Fibroblast of skin of left biceps (primary cell): Measurements from ENCODE around the gene GKN1.

Experiments
- DNase-seq, 2 experiments: peaks; one replicate each; pipeline ENCODE4 v3.0.0-alpha.2; 2013; ENCODE audit warnings: low read depth in 2 of 2

The GKN1 gene

DNA sequence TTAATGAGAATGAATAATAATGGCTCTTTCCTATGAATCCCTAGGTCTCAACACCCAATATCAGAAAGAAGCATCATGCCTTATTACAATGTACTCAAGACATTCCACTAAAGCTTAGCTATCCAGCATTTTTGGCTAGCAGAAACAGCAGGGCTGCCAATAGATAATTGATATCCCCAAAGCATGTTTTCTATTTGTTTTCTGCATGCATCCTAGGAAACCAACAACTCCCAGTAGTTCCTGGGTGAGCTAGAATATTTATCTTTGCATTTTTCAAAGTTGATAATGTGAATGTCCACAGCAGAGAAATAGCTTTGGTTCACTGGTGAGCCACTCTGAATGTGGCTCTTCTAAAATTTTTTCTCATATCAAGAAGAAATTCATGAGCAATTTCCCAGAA, 32.7 kb downstream of the GKN1 start:
- DNase-seq, result no peak

DNA sequence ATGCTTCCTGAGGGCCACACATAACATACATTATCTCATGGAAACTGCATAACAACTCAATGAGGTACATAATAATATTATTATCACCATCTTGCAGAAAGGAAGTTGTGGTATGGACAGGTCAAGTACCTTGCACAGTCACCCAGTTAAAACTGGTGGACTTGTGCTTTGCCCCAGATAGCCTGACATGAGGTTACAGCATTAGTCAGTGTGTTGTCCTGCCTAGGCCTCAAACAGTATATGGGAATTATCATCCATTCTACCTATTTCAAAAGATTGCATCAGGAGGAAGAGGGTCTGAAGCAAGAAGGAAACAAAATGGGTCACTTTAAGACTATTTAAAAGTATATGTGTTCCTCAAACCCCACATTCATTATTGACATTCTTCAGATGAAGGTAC, 33.2 kb downstream of the GKN1 start:
- no peak for DNase-seq

DNA sequence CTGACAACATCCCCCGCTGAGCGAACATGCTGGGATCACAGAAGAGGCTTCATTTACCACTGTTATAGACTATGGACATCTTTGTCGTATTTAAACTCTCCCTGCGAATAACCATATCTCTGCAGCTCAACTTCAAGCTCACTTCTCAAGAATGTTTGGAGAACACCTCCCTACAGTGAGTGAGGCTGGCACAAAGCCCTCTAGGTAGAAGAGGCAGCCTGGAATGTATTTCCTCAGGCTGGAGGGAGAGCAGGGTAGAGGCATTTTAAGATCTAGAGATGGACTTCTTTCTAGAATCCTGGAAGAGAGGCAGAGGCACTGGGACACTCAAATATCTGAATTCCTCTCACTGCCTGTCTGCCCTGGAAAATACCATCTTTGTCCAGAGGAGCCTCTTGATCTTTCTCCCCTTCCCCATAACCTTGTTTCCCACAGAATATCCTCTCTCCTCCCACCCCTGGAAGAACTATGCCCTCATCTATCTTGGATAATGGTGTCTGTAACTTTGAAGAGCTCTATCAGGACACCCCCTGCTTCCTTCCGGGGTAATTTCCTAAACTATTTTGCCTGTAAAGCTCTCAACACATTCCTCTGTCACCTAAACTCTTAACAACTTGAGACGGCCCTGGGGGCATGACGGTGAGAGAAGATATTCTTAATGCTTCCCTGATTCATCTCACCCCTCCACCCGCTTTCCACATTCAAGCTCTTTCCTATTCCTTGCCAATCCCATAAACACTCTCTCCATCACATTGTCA, 36.2 kb downstream of the GKN1 start:
- DNase-seq, result no peak

DNA sequence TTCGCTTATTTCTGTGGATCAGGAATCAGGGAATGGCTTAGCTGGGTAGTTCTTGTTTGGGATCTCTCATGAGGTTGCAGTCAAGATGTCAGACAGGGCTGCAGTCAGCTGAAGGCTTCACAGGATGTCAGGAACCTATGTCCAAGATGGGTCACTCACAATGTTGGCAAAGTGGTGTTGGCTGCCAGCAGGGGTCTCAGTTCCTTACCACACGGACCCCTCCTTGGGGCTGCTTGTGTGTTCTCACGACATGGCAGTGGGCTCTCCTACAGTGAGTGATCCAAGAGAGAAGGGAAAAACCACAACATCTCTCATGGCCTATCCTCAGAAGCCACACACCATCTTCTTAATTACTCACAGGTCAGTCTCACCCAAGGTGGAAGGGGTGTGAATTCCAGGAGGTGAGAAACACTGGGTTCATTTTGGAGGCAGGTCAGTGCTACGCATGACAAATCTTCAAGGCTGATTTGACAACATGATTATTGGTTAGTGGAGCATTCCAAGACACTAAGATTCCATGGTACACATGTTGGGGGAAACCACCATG, 37.2 kb downstream of the GKN1 start:
- no peak for DNase-seq

DNA sequence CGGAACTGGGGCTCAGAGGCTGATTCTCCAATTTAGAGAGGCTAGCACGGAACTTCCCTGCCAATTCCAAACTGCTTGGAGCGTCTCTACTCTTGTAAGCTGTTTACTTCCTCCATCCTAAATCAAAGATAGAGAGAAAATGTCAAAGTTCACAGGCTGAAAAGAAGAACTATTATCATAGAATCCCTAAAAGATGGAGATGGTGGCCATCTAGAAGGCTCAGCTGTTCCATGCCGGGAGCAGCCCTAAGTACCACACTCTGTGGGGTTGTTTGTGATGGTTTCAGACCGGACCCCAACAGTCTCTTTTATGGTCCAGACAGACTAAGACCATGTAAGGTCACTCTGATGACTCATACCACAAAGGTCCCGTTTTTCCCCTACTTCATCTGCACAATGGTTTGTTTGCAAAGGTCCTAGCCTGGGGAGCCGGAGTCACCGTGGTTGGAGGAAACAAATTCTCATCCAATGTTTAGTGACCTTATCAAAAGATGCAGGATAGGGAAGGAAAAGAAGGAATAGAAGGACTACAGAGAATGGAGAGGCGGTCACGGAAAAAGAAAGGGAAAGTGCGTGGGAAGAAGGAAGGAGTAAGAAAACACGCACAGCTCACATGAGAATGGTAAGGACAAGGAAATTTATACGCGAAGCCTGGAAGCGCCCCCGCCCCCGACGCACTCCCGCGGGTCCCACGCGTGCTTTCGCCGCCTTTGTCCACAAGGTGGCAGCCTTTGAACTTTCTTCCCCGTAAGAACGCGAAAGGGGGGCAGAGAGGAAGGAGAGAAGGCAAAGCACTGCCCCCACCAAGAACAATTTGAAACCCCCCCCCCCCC, 38.1 kb downstream of the GKN1 start:
- DNase-seq, result no peak

DNA sequence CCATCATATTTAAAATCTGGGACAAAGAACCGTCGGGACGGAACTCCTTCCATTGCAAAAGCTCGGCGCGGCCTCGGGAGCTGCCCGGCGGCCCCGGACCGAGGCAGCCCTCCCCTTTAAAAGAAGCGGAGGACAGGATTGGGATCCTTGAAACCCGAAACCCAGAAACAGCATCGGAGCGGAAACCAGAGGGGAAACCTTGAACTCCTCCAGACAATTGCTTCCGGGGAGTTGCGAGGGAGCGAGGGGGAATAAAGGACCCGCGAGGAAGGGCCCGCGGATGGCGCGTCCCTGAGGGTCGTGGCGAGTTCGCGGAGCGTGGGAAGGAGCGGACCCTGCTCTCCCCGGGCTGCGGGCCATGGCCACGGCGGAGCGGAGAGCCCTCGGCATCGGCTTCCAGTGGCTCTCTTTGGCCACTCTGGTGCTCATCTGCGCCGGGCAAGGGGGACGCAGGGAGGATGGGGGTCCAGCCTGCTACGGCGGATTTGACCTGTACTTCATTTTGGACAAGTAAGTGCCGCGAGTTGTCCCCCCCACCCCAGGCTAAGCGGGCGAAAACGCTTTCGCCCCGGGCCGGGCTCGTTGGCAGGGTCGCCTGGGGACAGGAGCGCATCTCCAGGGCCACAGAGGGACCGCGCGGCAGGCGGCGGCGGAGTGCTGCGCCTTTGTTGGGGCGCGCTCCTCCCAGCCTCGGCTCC, 38.9 kb downstream of the GKN1 start, which contains the start of gene ANTXR1:
TSS of gene ANTXR1 (plus strand) at position 38 of the 698 bp plus-strand sequence. CDS start at position 359, 321 bp downstream.
- DNase-seq, result peak; percentile 50 to 52

DNA sequence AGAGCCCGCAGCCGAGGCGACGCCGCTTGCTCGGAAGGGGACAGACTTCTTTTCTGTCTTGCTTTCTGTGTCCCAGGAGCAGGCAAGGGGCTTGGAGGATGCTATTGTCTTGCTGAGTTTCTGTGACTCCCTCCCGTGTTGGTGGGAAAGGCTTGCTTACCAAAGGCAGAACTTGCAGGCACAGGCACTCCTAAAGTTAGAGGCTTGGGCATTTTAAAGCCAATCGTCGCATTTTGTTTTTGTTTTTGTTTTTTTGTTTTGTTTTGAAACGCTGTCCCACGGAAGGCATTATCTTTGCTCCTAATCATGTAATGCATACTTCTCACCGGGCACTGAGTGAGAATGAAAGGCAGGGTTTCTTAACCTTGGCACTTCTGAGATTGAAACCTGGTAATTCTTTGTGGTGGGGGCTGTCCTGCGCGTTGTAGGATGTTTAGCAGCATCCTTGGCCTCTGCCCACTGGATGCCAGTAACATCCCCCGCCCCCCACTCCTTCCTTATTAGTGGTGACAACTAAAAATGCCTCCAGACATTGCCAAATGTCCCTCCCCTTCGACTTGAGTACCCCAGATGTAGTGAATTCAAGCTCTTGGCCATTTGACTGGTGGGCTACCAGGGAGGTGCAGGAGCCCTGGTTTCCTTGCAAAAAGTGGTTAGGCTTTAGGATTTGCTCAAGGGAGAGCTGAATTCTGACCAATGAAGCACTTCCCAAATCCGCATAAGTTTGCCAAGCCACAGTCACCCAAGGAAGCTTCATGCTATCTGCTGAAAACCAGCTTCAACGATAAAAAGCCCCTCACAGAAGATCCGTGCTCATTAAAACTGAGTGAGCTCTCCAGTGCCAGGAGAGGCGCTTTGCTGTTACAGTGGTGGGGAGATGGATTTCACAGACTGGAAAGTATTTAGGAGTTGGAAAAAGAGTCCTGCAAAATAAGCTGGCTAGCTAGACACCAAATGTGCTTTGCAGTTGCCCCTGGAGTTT, 39.7 kb downstream of the GKN1 start:
- DNase-seq, result no peak

DNA sequence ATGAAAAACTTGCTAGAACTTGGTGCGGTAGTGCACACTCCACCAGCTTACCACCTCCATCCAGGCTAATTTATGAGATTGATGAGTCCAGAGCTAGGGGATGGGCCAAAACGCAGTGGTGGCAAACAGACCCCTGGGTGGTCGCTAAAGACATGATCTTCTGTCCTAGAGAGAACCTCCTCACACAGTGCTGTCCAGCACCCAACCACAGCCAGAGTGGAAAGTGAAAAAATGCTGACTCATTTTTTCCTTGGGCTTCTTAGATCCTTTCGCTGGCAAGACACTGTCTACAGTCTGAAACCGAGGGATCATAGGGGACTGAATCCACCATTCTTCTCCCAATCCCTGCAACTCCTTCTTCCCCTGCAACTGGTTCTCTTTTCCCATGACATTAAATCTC, 42.6 kb downstream of the GKN1 start:
- no peak for DNase-seq

DNA sequence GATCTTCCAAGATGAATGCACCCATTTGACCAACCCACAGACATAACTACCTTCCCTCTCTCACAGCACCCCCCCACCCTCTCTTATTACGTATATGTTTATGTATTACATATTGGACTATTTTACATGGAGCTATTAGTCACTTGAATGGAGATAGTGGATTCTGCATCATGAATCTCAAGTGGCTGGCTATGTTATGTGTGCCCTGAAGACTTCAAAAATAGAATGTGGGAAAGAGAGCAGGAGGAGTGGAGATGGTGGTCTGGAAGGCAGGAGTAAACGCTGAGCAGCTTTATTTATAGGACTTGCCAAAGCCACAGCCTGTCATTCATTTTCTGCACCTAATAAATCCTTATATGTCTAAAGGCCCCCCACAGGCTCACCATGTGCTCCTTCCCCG, 43.4 kb downstream of the GKN1 start:
- no peak for DNase-seq

DNA sequence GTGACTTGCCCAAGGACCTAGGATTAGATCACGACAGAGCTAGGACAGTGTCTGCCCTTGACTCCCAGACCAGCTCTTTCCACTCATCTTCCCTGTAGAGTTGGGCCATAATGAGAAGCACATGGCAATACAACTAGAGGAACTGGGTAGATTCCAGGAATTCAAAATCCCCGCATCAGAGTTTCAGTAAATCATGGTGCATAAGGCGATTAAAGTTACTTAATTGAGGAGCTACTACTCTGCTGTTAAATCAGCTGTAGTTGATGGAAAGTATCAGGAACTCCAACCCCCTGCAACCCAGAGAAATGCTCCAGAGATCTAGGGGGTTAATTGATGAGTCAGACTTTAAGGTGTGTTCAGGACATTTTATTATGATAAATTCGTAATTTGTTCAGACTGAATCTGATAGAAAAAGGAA, 44.3 kb downstream of the GKN1 start:
- no peak for DNase-seq

DNA sequence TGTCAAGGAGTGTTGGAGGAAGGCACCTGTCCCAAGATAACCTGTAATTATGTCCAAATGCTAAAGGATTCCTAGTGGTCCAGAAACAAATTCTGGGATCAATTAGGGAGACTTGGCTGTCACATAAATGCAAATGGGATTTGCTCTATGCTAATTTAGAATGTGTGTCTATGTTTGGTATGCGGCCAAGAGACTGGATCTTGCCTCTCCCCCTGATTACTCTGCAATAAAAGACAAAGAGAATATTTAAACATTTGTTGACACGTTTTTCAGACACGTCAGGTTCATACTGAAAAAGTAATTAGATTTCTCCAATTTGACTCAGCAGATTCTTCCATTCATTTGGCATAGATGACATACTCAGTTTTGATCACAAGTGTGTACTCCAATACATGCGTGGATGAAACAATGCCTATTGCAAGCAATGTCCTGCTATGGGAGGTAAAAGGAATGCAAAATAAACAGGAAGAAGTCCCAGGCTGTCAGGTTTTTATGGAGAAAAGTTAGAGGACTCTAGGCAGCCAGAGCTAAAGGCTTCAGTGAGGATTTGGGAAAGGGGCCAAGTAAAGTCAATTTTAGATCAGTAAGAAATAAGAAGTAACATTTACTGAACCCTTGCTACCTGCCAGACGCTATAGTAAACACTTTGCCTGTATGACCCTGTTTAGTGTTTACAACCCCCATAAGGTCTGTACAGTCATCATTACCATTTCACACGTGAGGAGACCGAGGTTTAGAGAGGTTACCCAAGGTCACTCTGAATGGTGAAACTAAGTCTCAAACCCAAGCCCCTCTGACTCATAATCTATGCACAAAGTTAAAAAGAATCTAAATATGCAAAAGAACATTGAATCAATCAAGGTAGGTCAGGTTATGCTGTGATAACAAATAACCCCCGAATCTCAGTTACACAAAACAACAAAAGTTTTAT, 46.3 kb downstream of the GKN1 start:
- no peak for DNase-seq

DNA sequence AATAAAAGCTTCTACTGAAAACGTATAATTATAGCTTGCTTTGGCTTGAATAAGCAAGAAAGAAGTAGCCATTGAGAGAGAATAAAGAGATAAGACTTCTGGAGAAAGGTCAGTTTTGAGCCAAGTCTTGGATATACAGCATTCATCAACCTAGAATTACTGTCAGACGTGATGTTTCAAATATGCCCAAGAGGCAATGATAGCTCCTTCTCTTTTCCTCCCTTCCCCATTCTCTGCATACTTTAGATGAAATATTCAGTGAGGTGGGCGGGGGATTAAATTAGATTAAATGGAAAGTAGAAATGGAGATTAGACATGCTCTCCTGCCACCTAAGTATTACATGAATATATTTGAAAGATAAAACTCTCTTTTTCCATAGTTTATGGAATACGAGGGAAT, 47.3 kb downstream of the GKN1 start:
- no peak for DNase-seq

DNA sequence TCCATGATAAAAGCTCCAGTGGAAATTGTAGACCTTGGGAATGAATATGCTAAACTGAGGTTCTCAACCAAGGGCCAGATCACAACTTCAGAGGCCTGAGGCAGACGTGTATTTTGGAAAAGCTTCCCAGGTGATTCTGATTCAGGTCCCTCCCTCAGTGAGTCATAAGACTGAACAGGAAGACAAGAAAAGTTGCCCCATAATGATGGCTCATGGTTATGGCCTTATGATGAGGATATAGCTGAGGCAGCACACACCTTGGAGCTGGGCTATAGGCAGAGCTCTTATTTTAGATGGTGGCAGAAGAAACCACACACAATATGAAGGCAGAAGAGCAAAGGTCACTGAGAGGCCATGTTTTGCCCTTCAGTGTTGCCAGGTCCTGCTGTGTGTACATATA, 48.1 kb downstream of the GKN1 start:
- DNase-seq, result no peak

DNA sequence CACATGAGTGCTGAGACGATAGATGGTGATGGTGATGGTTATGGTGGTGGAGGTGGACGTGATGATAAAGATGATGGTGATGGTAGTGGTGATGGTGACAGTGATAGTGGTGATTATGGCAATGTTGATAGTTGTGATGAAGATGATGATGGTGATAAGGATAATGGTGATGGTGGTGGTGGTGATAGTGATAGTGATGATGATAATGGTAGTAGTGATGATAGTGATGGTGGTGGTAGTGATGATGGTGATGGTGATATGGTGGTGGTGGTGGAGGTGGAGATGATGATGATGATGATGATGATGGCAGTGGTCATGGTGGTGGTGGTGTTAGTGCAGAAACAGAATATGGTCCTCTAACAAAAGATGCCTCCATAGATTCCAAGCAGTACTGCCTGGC, 48.8 kb downstream of the GKN1 start:
- no peak for DNase-seq

DNA sequence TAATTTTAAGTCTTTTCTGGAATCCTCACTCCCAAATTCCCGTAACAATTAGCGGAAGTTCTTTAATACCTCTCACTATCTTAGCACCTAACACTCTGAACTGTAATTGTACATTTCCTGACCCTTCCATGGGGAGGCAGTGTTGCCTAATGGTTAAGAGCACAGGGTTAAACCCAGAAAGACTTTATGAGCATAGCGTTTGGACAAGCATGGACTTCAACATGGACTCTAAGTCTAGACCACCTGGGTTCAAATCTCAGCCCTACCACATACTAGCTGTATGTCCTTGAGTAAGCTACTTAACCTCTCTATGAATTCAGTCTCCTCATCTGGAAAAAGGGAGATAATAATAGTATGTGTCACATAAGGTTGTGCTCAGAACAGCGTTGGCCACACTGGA, 51.6 kb downstream of the GKN1 start:
- no peak for DNase-seq

DNA sequence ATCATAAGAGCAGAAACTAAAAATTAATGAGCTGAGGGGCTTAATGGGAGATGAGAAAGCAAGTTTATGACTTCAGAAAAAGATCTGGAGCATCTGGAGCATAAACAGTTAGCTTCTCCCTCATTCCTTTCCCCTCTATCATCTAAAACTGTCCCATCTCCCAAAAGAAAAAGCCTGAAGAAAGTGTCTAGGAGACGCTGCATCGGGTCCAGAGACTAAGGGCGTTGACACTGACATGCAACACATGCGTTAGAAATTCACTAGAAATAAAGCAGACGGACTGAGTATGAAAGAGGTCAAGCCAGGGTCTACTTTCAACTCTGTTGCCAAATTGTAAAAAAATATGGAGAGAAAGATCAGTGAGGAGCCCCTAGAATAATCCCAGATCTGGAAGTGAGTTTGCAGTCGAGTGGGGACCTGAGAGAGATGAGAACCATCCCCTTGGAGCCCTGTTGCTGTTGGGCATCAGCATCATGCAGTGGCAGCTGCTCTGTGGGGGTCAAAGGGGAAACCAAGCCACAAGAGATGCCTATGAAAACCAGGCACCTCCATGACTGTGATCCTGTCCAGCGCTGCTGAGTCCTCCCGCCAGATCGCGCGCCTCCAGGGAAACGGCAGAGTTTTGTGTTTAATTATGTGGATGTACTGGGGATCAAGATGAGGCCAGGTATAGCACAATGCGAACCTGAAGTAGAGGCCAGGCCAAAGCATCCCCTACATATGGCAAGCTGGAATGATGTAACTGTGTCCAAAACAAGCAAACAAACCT, 52.4 kb downstream of the GKN1 start:
- no peak for DNase-seq
